SK-N-MC (cell line): ENCODE measurements around the gene ZNF205.

Experiments used
- EZH2 ChIP-seq: fragments of 200-600 bp; sonication (generic); IDR thresholded peaks from one replicate; pipeline ENCODE4 v1.6.1; 2017; ENCODE audit warnings: antibody characterized with exemption
- POLR2AphosphoS5 ChIP-seq: IDR thresholded peaks from 2 replicates; pipeline ENCODE4 v1.6.1; 2012; ENCODE audit warnings: mild to moderate bottlenecking, low read depth, low read length, borderline replicate concordance

DNA sequence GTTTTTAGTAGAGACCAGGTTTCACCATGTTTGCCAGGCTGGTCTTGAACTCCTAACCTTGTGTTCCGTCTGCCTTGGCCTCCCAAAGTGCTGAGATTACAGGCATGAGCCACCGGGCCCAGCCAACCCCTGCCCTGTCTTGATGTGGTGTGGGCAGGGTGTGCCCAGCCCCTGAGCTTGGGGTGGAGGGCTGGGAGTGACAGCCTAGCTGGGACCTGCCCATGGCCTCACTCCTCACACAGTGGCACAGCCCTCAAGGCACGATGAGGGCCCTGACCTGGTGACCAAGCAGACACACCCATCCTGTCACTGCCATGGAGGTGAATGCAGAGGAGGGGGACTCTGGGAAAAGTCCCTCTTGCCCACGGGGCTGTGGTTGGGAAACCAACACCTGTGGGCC is 43.9 kb upstream of the ZNF205 start:
- TF ChIP-seq EZH2 (no peak), POLR2AphosphoS5 (no peak)
